Aorta (tissue), 5 donors: ENCODE results near the gene EDIL3. TPM values are rescaled to one million over a fixed set of nuclear protein-coding genes. Genes with fewer than 3 reads are reported as not detected.
A peak's percentile ranks its signal among the peaks of the same experiment; 100 is the strongest.

Source experiments
- ATAC-seq: fragments of 200-7000 bp; cut with Tn5 transposase; one replicate; pipeline ENCODE4 v1.9.1; 2022; ENCODE audit warnings: moderate library complexity; ENCODE audit not compliant: low FRiP score
- DNase-seq, 2 donors: peaks; one replicate each; pipeline ENCODE4 v3.0.0-alpha.2; 2020
- H3K27ac ChIP-seq, 2 donors: one replicate each; pipeline ENCODE4 v1.5.1; 2013; ENCODE audit warnings: low read length in 2 of 2, mild to moderate bottlenecking in 2 of 2, moderate library complexity in 2 of 2, control low read depth in 1 of 2, inconsistent platforms in 1 of 2, low read depth in 1 of 2
- H3K27me3 ChIP-seq, 2 donors: one replicate each; pipeline ENCODE4 v1.6.1; 2013; ENCODE audit warnings: control low read depth in 1 of 2, low read length in 1 of 2, mild to moderate bottlenecking in 1 of 2, moderate library complexity in 1 of 2; ENCODE audit not compliant: insufficient read depth in 2 of 2, control insufficient read depth in 1 of 2
- H3K36me3 ChIP-seq, 2 donors: one replicate each; pipeline ENCODE4 v1.6.1; 2013; ENCODE audit warnings: control low read depth in 1 of 2, low read length in 1 of 2, mild to moderate bottlenecking in 1 of 2; ENCODE audit not compliant: insufficient read depth in 2 of 2, control insufficient read depth in 1 of 2
- H3K4me1 ChIP-seq, 2 donors: one replicate each; pipeline ENCODE4 v1.6.1; 2013; ENCODE audit warnings: low read length in 2 of 2, control low read depth in 1 of 2, mild to moderate bottlenecking in 1 of 2, moderate library complexity in 1 of 2; ENCODE audit not compliant: insufficient read depth in 2 of 2, control insufficient read depth in 1 of 2
- H3K4me3 ChIP-seq, 2 donors: one replicate each; pipeline ENCODE4 v1.5.1; 2013; ENCODE audit warnings: low read length in 2 of 2, control low read depth in 1 of 2, mild to moderate bottlenecking in 1 of 2
- H3K9me3 ChIP-seq: one replicate; pipeline ENCODE4 v1.6.1; 2013; ENCODE audit warnings: mild to moderate bottlenecking, low read length; ENCODE audit not compliant: control insufficient read depth
- WGBS, 2 donors: extraction: QIAGEN DNeasy Blood & Tissue Kit; methylation state at CpG; one replicate each; pipeline ENCODE4 v1.1.7; 2013; 5-methylcytosine and 5-hydroxymethylcytosine counted together
- intact Hi-C, 2 donors: fragments of 100-400 bp; cut with DNase I; formaldehyde crosslinking; loops; one replicate each; pipeline versions ENCODE4 v1.14.2 to v1.15.0; 2022
- polyA plus RNA-seq, 2 donors: library from polyadenylated mRNA; stranded (reverse); fragments of 200-250 nt; gene quantifications; one replicate each; pipeline ENCODE4 v1.2.3, GENCODE V29; 2013
- total RNA-seq, 2 donors: library from RNA; stranded (reverse); fragmentation: NEBNext Ultra II Directional; extraction: Animal tissue kit (Norgen Biotek cat#: 25700); gene quantifications; one replicate each; pipeline ENCODE4 v1.2.1, GENCODE V29; 2021
- donor health status: healthy with polysubstance abuse.
- donor health status: Bipolar disorder and iron deficiency.
- donor health status: DM: no; HTN: no; CAD: no.
- donor health status: DM: no; HTN: no; CAD: no.
- donor health status: DM: yes; HTN: yes; CAD: no.

The EDIL3 gene
- total and polyA plus RNA-seq, 4 donors: 50.0 to 205 (median 122) TPM

- H3K4me1 ChIP-seq: no peaks in the 10 kb centered on the region
- H3K27ac ChIP-seq: no peak overlapping the region
- no peak overlapping the region for H3K4me3 ChIP-seq
- intact Hi-C loops: no loop called here
- H3K9me3 ChIP-seq: no peaks in the 10 kb centered on the region
- DNase-seq (no peak), ATAC-seq (no peak)
- no peaks in the 10 kb centered on the region for H3K27me3 ChIP-seq
- H3K36me3 ChIP-seq: no peaks in the 10 kb centered on the region
Measured at GRCh38 chr5:83972236-83972635, 412.4 kb downstream of the EDIL3 start.

GRCh38 chr5:83967417-83967816, 417.3 kb downstream of the EDIL3 start:
- no peak for ATAC-seq
- WGBS, 2 donors: 69 to 74% methylated on average over 1 of the region's 1 CpG
- Histone ChIP-seq H3K36me3 (no peaks in the 10 kb centered on the region), H3K27me3 (no peaks in the 10 kb centered on the region), H3K4me1 (peaks cover 0 to 5% of the 10 kb centered on the region in 2 donors), H3K4me3 (no peak overlapping the region), H3K27ac (no peak overlapping the region), H3K9me3 (no peaks in the 10 kb centered on the region)
- no peak for DNase-seq
- intact Hi-C loops: no loop called here

GRCh38 chr5:83965441-83965840, 419.2 kb downstream of the EDIL3 start:
- ATAC-seq (no peak), DNase-seq (no peak)
- intact Hi-C loops: no loop called here
- H3K4me1 ChIP-seq: peaks cover 0 to 5% of the 10 kb centered on the region in 2 donors
- no peaks in the 10 kb centered on the region for H3K36me3 ChIP-seq
- H3K4me3 ChIP-seq: no peak overlapping the region
- whole genome bisulfite sequencing, 2 donors: 2% methylated on average over 3 of the region's 3 CpGs
- H3K9me3 ChIP-seq: no peaks in the 10 kb centered on the region
- no peak overlapping the region for H3K27ac ChIP-seq
- H3K27me3 ChIP-seq: no peaks in the 10 kb centered on the region

GRCh38 chr5:83964271-83964670, 420.4 kb downstream of the EDIL3 start:
- WGBS, 2 donors: 95 to 97% methylated on average over 1 of the region's 1 CpG
- no peaks in the 10 kb centered on the region for H3K27me3 ChIP-seq
- ATAC-seq (no peak), DNase-seq (no peak)
- H3K4me1 ChIP-seq: peaks cover 0 to 5% of the 10 kb centered on the region in 2 donors
- no peak overlapping the region for H3K27ac ChIP-seq
- H3K4me3 ChIP-seq: no peak overlapping the region
- intact Hi-C loops: no loop called here
- H3K9me3 ChIP-seq: no peaks in the 10 kb centered on the region
- H3K36me3 ChIP-seq: no peaks in the 10 kb centered on the region

GRCh38 chr5:83957188-83957587, 427.5 kb downstream of the EDIL3 start:
- Histone ChIP-seq H3K4me3 (no peak overlapping the region), H3K27ac (no peak overlapping the region), H3K36me3 (no peaks in the 10 kb centered on the region), H3K4me1 (peaks cover 0 to 3% of the 10 kb centered on the region in 2 donors), H3K27me3 (no peaks in the 10 kb centered on the region), H3K9me3 (no peaks in the 10 kb centered on the region)
- intact Hi-C loops: no loop called here
- DNase-seq (no peak), ATAC-seq (no peak)
- 77 to 78% methylated on average over 1 of the region's 1 CpG for WGBS, 2 donors

- peak overlapping the region in 1 of 2 donors; percentile 34 for H3K4me3 ChIP-seq
- no peaks in the 10 kb centered on the region for H3K36me3 ChIP-seq
- ATAC-seq: no peak
- H3K4me1 ChIP-seq: peaks cover 0 to 3% of the 10 kb centered on the region in 2 donors
- no peaks in the 10 kb centered on the region for H3K9me3 ChIP-seq
- H3K27me3 ChIP-seq: no peaks in the 10 kb centered on the region
- DNase-seq: no peak
- intact Hi-C loops: no loop called here
- H3K27ac ChIP-seq: no peak overlapping the region
Measured at GRCh38 chr5:83956386-83956785, 428.3 kb downstream of the EDIL3 start.

- ATAC-seq (no peak), DNase-seq (no peak)
- H3K9me3 ChIP-seq: no peaks in the 10 kb centered on the region
- peaks cover 0 to 3% of the 10 kb centered on the region in 2 donors for H3K4me1 ChIP-seq
- WGBS, 2 donors: 96 to 100% methylated on average over 1 of the region's 1 CpG
- H3K27me3 ChIP-seq: no peaks in the 10 kb centered on the region
- intact Hi-C loops: no loop called here
- H3K36me3 ChIP-seq: no peaks in the 10 kb centered on the region
- peak overlapping the region in 1 of 2 donors; percentile 51 for H3K27ac ChIP-seq
- H3K4me3 ChIP-seq: no peak overlapping the region
Measured at GRCh38 chr5:83955916-83956315, 428.8 kb downstream of the EDIL3 start.

GRCh38 chr5:83947763-83948162, 436.9 kb downstream of the EDIL3 start:
- ATAC-seq: no peak
- WGBS, 2 donors: 86 to 95% methylated on average over 3 of the region's 3 CpGs

GRCh38 chr5:83946516-83946915, 438.2 kb downstream of the EDIL3 start:
- 64 to 70% methylated on average over 6 of the region's 6 CpGs for WGBS, 2 donors
- intact Hi-C loops: no loop called here
- ATAC-seq: no peak

More at GRCh38 chr5:83947763-83948162, 436.9 kb downstream of the EDIL3 start:
- H3K27ac ChIP-seq: no peak overlapping the region
- no peaks in the 10 kb centered on the region for H3K36me3 ChIP-seq
- H3K4me1 ChIP-seq: no peaks in the 10 kb centered on the region
- H3K9me3 ChIP-seq: peaks cover 1% of the 10 kb centered on the region
- DNase-seq: no peak
- H3K4me3 ChIP-seq: no peak overlapping the region
- intact Hi-C loops: no loop called here
- H3K27me3 ChIP-seq: no peaks in the 10 kb centered on the region

More at GRCh38 chr5:83946516-83946915, 438.2 kb downstream of the EDIL3 start:
- H3K27me3 ChIP-seq: no peaks in the 10 kb centered on the region
- no peaks in the 10 kb centered on the region for H3K36me3 ChIP-seq
- no peak overlapping the region for H3K4me3 ChIP-seq
- no peak for DNase-seq
- H3K9me3 ChIP-seq: peaks cover 1% of the 10 kb centered on the region
- no peak overlapping the region for H3K27ac ChIP-seq
- no peaks in the 10 kb centered on the region for H3K4me1 ChIP-seq
